Peyer's patch (tissue), 4 donors: ENCODE measurements around the gene TYW1.

Experiments used
- CTCF ChIP-seq, 6 experiments: fragments of 450-650 bp in 4 of 6; fragments of 200-600 bp in 2 of 6; sonication (generic) in 1 of 6; IDR thresholded peaks; one replicate each; pipeline ENCODE4 v1.5.1; 2017 to 2019; ENCODE audit warnings: antibody characterized with exemption in 6 of 6, mild to moderate bottlenecking in 3 of 6, moderate library complexity in 1 of 6
- POLR2A ChIP-seq, 2 donors: fragments of 450-650 bp; IDR thresholded peaks; one replicate each; pipeline ENCODE4 v1.5.1; 2017; ENCODE audit warnings: antibody characterized with exemption in 2 of 2, mild to moderate bottlenecking in 2 of 2, moderate library complexity in 2 of 2

- no peak for TF ChIP-seq CTCF (IDR thresholded peaks at IDR 0.05)
- no peak for TF ChIP-seq POLR2A (IDR thresholded peaks at IDR 0.05)
Observed at GRCh38 chr7:66948480-66949109, 48.0 kb upstream of the TYW1 start.
